Measurements from ENCODE around the gene GPC3. TPM values are rescaled to one million over a fixed set of nuclear protein-coding genes. Genes with fewer than 3 reads are reported as not detected.

GPC3 gene
- total RNA-seq: 0.32 TPM in 1 of 2 replicates, not detected in the other

DNA sequence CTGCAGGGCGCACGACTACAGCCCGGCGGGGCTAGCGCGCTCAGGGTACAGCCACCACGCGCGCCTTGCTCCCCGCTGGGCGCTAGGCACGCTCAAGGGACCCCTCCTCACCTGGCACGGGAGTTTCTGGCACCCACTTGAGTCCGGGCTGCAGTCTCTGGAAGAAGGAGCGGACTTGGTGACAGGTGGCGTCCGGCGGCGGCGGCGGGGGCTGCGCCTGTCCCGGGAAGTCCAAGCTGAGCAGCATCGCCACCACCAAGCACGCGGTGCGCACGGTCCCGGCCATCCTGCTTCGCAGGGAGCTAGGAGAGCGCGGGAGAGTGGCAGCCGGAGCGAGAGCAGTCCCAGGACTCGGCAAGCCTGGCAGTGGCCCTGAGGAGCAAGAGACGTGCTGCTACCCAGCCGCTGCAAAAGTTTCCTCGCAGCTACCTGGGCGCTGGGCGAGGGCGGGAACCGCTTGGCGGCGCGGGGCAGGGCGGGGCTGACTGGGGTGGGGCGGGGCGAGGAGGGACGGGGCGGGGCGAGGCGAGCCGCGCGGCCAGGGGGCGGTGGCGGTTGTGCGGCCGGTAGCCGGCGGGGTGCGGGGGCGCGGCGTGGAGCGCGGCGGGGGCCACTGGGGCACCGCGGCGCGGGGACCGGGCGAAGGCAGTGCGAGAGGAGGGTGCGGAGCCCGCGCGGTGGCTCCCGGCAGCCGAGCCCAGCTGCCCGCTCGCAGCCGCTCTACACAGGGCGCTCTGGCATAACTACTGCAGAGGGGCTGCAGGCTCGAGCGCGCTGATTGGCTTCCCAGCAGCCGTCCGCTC lies at the start of gene GPC3:
TSS of gene GPC3 (minus strand) at position 431 of the 803 bp plus-strand sequence.
- TF ChIP-seq, protein P1, sequence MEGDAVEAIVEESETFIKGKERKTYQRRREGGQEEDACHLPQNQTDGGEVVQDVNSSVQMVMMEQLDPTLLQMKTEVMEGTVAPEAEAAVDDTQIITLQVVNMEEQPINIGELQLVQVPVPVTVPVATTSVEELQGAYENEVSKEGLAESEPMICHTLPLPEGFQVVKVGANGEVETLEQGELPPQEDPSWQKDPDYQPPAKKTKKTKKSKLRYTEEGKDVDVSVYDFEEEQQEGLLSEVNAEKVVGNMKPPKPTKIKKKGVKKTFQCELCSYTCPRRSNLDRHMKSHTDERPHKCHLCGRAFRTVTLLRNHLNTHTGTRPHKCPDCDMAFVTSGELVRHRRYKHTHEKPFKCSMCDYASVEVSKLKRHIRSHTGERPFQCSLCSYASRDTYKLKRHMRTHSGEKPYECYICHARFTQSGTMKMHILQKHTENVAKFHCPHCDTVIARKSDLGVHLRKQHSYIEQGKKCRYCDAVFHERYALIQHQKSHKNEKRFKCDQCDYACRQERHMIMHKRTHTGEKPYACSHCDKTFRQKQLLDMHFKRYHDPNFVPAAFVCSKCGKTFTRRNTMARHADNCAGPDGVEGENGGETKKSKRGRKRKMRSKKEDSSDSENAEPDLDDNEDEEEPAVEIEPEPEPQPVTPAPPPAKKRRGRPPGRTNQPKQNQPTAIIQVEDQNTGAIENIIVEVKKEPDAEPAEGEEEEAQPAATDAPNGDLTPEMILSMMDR (IDR thresholded peaks at IDR 0.05; ENCODE audit: insufficient read depth, low read depth, low read length): no peak
- H3K4me3 ChIP-seq (ENCODE audit: low read depth, low read length): peak within 1 kb of the TSS; percentile 27
- DNase-seq (ENCODE audit: low read depth): peak; percentile 13

DNA sequence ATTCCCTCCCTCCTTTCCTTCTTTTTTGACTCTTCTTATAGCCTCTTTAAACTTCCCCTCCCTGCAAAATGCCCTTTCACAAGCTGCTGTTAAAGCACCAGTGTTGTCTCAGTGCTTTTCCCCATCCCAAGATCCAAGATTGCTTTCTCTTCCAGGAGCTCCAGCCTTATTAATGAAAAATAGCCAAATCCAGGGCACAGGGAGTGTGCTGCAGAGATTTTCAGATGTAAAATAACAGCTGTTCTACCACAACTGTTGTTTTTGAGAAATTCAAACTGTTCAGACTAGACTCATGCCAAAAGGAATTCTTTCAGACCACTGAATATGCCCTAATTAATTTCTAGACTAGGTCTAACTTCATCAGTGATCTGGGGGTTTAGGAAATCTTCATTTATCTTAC lies 47.0 kb upstream of the GPC3 start:
- TF ChIP-seq, protein P1 (IDR thresholded peaks at IDR 0.05; ENCODE audit: insufficient read depth, low read depth, low read length): no peak
- H3K4me3 ChIP-seq (ENCODE audit: low read depth, low read length): no peak overlapping the region
- no peak for DNase-seq (ENCODE audit: low read depth)

DNA sequence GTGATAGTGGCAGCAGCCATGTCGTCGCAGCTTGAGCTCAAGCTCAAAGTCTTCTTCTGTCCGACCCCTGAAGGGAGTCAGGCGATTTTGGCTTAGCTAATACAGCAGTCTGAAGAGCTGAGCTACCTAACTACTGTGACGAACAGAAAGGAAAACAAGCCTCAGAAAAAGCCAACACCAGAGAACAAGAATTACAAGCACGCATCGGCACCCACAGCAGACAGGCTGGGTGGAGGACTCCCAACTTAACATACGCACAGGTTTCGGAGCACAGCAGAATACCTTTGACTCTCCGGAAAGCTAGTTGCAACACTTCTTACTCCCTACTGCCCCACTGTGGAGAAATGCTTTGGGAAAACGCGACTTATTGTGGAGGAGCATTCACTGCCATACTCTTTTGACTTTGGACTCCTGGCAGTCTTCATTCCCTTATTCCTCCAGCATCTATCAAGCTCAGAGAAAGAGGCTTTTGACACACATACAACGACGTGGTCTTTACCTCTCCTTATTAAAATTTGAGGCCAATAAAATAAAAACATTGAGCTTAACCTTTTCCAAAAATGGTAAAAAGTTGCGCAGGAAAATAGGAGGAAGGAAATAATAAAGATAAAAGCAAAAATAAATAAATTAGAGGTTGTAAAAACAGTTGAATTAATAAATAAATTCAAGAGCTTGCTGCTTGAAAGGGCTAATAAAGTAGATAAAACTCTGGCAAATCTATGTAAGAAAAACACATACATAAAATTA lies 41.3 kb upstream of the GPC3 start:
- DNase-seq (ENCODE audit: low read depth): peak; percentile 28
- TF ChIP-seq, protein P1 (IDR thresholded peaks at IDR 0.05; ENCODE audit: insufficient read depth, low read depth, low read length): peak; percentile 59
- no peak overlapping the region for H3K4me3 ChIP-seq (ENCODE audit: low read depth, low read length)

DNA sequence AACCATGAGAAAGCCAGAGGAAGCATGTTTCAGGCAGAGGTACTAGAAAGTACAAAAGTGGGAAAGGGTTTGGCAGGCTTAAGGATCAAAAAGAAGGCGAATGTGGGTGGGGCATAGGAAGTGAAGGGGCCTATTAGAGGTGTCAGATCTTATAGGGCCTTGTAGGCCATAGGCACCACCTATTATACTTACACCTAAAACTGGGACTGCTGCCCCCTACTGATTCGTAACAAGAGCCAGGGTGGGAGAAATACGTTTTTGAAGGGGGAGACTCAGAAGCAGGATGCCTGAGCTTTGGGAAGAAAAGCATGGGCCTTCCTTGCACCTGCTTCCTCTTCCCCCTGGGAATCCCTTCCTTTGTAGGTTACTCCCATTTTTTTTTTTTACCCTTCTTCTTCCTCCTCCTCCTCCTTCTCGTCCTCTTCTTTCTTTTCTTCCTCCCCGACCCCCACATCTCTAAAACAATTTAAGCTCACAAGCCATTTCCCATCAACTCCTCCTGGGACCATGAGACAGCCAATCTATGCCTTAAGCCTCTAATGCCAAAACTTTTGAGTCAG lies 40.7 kb upstream of the GPC3 start:
- TF ChIP-seq, protein P1 (IDR thresholded peaks at IDR 0.05; ENCODE audit: insufficient read depth, low read depth, low read length): no peak
- DNase-seq (ENCODE audit: low read depth): no peak
- no peak overlapping the region for H3K4me3 ChIP-seq (ENCODE audit: low read depth, low read length)

DNA sequence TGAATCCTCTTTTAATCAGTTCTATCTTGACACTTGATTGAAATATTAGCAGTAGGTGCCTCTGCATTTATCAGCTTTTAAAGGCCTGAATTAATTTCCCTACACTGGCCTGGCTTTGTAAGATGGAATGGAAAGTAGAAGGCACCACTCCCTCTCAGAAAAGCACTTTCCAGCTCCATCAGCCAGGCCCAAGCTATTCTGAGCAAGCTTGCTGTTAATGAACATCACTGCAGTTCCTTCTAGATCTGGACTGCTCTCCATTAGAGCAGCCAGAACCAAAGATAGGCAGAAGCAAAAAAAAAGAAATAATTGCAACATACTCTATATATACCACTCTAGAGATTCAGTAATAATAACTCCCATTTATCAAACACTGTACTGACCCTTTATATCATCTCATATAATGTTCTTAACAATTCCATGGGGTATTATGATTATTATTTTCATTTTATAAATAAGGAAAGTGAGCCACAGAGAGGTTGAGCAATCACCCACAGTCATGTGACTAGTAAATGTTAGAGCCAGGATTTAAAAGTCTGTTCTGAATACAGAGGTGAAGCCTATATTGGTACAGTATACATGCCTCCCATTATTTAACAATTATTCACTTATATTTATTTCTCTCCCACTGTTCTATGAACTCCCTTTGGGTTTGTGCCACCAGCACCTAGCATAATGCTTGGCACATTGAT lies 39.4 kb upstream of the GPC3 start:
- DNase-seq (ENCODE audit: low read depth): no peak
- TF ChIP-seq, protein P1 (IDR thresholded peaks at IDR 0.05; ENCODE audit: insufficient read depth, low read depth, low read length): no peak
- no peak overlapping the region for H3K4me3 ChIP-seq (ENCODE audit: low read depth, low read length)

DNA sequence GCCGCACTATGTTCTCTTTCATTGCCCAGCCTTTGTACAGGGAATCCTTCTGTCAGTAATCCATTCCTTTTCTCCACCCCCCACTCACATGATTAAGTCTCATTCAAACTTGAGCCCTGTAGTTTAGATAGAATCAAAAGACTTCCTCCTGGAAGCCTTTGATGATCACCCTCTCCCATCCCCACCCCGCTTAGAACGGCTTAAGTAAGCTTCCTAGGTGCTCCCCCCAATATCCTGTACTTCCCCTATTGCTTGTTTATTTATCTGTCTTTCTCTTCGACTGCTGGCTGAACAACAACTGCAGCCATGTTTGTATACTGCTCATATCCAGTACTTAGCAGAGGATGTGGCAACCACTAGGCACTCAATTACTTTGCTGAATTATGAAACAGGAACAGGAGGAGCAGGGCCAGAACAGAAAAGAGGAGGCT lies 38.5 kb upstream of the GPC3 start:
- TF ChIP-seq, protein P1 (IDR thresholded peaks at IDR 0.05; ENCODE audit: insufficient read depth, low read depth, low read length): no peak
- no peak overlapping the region for H3K4me3 ChIP-seq (ENCODE audit: low read depth, low read length)
- DNase-seq (ENCODE audit: low read depth): no peak
